Calu3 (cell line): ENCODE results near the gene LY6G6F. TPM values are rescaled to one million over a fixed set of nuclear protein-coding genes. Genes with fewer than 3 reads are reported as not detected.

Source experiments
- BruUV-seq: library from RNA; stranded (reverse); fragments of 400-500 nt; replicated peaks from 2 replicates; lab custom pipeline; 2021; lab: Mats Ljungman, UMichigan
- CTCF ChIA-PET: fragments of 300-600 bp; sonication (Branson Sonifier 250); formaldehyde crosslinking; loops from one replicate; lab custom pipeline; 2022; ENCODE audit warnings: antibody characterized with exemption; lab: Charles Lee
- DNase-seq: peaks from one replicate; pipeline ENCODE4 v3.0.0; 2022
- H3K27ac Mint-ChIP-seq: one replicate; pipeline ENCODE4 v1.8.0; 2022; ENCODE audit warnings: mixed read lengths; ENCODE audit not compliant: unreplicated experiment
- H3K27me3 Mint-ChIP-seq: one replicate; pipeline ENCODE4 v1.8.0; 2022; ENCODE audit warnings: mixed read lengths; ENCODE audit not compliant: unreplicated experiment
- H3K36me3 Mint-ChIP-seq: one replicate; pipeline ENCODE4 v1.8.0; 2022; ENCODE audit warnings: mild to moderate bottlenecking, moderate library complexity, mixed read lengths; ENCODE audit not compliant: insufficient read depth, unreplicated experiment
- H3K4me1 Mint-ChIP-seq: one replicate; pipeline ENCODE4 v1.8.0; 2022; ENCODE audit warnings: mild to moderate bottlenecking, low read depth, mixed read lengths; ENCODE audit not compliant: unreplicated experiment
- H3K4me3 Mint-ChIP-seq: one replicate; pipeline ENCODE4 v1.8.0; 2022; ENCODE audit warnings: mild to moderate bottlenecking, low read depth, moderate library complexity, mixed read lengths; ENCODE audit not compliant: unreplicated experiment
- H3K9me3 Mint-ChIP-seq: one replicate; pipeline ENCODE4 v1.8.0; 2022; ENCODE audit warnings: low read depth, mixed read lengths; ENCODE audit not compliant: unreplicated experiment
- intact Hi-C: fragments of 100-400 bp; cut with micrococcal nuclease; formaldehyde crosslinking; loops from one replicate; pipeline ENCODE4 v1.10.0; 2022; ENCODE audit not compliant: unreplicated experiment
- total RNA-seq: library from RNA; stranded (reverse); gene quantifications from 2 replicates; pipeline ENCODE4 v1.2.3, GENCODE V29; 2022
- TF ChIP-seq, protein P1 (sequence below): fragments of 200-600 bp; IDR thresholded peaks from one replicate; pipeline ENCODE4 v1.8.0; 2022; ENCODE audit warnings: antibody characterized with exemption; ENCODE audit not compliant: unreplicated experiment

LY6G6F gene
- total RNA-seq, 1 experiment from 2014 or later: not detected

DNA sequence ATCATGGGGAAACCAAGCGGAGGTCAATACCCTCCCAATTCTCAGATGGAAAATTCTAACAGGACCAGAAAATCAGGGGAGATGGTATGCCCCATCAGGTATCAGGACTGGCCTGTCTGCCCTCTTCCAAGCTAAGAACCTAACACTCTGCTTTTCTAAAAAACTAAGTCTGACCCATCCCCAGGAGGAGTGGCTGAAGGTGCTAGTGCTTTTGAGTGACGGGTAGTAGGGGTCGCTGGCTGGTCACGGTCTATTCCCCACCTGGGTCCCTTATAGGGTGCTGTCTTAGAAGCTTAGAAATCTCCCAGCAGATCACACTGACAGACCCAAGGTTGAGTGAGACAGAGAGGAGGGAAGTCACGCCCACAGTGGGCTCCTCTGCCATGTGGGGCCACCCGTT is 13.1 kb upstream of the LY6G6F start:
- Mint-ChIP-seq H3K36me3 (peaks cover 43% of the 10 kb centered on the region), H3K4me1 (peaks cover 16% of the 10 kb centered on the region), H3K9me3 (no peaks in the 10 kb centered on the region), H3K27me3 (no peaks in the 10 kb centered on the region), H3K27ac (no peak overlapping the region), H3K4me3 (no peak overlapping the region)
- TF ChIP-seq, protein P1, sequence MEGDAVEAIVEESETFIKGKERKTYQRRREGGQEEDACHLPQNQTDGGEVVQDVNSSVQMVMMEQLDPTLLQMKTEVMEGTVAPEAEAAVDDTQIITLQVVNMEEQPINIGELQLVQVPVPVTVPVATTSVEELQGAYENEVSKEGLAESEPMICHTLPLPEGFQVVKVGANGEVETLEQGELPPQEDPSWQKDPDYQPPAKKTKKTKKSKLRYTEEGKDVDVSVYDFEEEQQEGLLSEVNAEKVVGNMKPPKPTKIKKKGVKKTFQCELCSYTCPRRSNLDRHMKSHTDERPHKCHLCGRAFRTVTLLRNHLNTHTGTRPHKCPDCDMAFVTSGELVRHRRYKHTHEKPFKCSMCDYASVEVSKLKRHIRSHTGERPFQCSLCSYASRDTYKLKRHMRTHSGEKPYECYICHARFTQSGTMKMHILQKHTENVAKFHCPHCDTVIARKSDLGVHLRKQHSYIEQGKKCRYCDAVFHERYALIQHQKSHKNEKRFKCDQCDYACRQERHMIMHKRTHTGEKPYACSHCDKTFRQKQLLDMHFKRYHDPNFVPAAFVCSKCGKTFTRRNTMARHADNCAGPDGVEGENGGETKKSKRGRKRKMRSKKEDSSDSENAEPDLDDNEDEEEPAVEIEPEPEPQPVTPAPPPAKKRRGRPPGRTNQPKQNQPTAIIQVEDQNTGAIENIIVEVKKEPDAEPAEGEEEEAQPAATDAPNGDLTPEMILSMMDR: no peak
- intact Hi-C loops: no loop called here
- CTCF ChIA-PET: interaction anchor here (0.8 to 1.9 kb wide), 2 partner anchors 46 to 116 kb away, joined by 3 to 4 read pairs; partner anchors contain the start of gene MSH5
- BruUV-seq: no TSS peak
- no peak for DNase-seq

DNA sequence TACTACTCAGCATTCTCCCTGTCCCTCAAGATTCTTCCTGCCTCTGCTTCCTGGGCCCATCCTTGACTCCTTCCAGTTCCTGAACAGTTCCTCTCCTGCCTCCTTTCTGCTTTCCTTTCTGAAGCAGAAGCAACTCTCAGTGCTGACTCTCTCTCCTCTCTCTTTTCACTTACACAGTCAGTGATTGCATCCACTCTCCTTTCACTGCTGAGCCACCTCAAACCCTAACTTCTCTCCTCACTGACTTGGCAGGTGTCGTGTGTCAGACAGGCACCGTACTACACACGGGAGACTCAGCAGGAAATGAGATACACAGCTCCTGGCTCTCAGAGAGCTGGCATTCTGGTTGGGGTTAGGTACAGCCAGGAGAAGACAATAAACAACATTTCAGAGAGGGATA is 9.1 kb upstream of the LY6G6F start:
- Mint-ChIP-seq H3K27ac (no peak overlapping the region), H3K27me3 (no peaks in the 10 kb centered on the region), H3K9me3 (no peaks in the 10 kb centered on the region), H3K4me3 (no peak overlapping the region), H3K36me3 (peaks cover 36% of the 10 kb centered on the region), H3K4me1 (no peaks in the 10 kb centered on the region)
- BruUV-seq: no TSS peak
- intact Hi-C loops: no loop called here
- no peak for DNase-seq
- TF ChIP-seq, protein P1: no peak
- CTCF ChIA-PET: interaction anchor here (0.7 kb wide), 1 partner anchor 253 kb away, joined by 3 read pairs; no protein-coding TSS in a partner anchor

DNA sequence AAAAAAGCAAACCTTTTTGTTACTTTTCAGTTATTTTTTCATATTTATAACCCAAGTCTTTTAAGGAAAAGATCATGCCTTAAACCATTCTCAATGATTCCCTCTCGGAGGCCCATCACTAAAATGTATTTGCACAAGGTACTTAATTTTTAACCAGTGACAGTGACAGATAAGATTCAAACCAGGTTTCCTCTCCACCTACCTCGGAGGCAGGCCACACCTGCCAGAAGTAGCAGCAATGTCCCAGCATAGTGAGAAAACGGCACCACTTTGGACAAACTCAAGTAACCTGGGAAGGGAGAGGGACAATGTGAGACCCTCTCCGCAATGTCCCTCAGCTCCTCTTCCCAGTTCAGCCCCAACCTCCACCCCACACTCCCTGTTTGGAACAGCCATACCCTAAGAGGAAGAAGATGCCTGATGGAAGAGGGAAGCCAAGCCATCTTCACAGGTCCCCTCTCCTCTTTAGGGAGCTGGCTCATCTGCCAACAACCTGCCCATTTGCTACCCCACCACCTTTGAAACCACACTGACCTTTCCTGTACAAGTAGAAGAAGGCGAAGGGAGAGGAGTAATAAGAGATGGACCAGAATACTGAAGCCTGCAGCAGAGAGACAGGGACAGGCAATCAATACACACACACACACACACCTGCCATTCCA is 5.8 kb upstream of the LY6G6F start:
- TF ChIP-seq, protein P1: no peak
- Mint-ChIP-seq H3K9me3 (no peaks in the 10 kb centered on the region), H3K36me3 (peaks cover 28% of the 10 kb centered on the region), H3K4me1 (peaks cover 7% of the 10 kb centered on the region), H3K4me3 (no peak overlapping the region), H3K27me3 (no peaks in the 10 kb centered on the region), H3K27ac (no peak overlapping the region)
- no TSS peak for BruUV-seq
- DNase-seq: no peak
- intact Hi-C loops: loop anchor here (5.0 kb wide), 1 partner anchor 36 kb away; the partner anchor contains the start of gene CLIC1
- CTCF ChIA-PET: interaction anchor here (0.8 to 1.0 kb wide), 2 partner anchors 11 to 29 kb away, joined by 3 read pairs; no protein-coding TSS in a partner anchor

DNA sequence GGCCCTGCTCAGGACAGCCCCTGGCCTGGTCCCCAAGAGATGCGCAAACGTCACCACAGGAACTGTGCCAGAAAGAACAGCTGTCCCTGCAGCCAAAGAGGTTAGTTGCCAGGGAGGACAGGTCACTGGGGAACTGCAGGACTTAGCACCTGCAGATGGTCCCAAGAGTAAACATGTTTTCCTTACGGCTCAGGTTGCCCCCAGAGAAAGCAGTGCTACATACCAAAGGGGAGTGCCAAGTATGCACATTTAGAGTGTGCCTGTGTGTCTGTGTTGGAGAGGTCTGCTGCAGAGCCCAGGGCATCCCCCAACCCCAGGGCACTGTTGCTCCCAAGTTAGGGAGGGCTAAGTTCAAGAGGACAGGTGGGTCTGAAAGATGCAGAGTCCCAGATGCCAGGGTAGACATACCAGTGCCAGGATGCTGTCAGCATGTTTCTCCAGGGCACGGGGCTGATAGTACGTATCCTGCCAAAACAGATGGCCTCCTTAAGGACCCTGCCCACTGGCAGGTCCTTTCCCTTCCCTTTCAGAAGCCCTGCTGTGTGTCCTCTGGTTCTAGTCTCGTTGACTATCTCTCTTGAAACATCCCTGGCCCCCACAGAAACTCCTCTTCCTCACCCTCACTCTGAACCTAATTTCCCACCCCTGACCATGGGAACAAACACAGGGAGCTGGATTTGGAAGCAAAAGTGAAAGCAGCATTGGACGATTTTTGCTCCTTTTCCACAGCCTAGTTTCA is 4.8 kb upstream of the LY6G6F start:
- peak overlapping the region; percentile 77 for H3K4me3 Mint-ChIP-seq
- peak overlapping the region; percentile 66 for H3K27ac Mint-ChIP-seq
- no peak for DNase-seq
- H3K9me3 Mint-ChIP-seq: no peaks in the 10 kb centered on the region
- BruUV-seq: no TSS peak
- CTCF ChIA-PET: interaction anchor here (0.8 to 1.8 kb wide), 4 partner anchors 11 to 37 kb away, joined by 3 to 14 read pairs (median 5); partner anchors contain the start of genes DDAH2 and MSH5
- H3K4me1 Mint-ChIP-seq: peaks cover 7% of the 10 kb centered on the region
- TF ChIP-seq, protein P1: no peak
- H3K27me3 Mint-ChIP-seq: no peaks in the 10 kb centered on the region
- peaks cover 22% of the 10 kb centered on the region for H3K36me3 Mint-ChIP-seq
- intact Hi-C loops: loop anchor here (5.0 kb wide), 1 partner anchor 35 kb away; the partner anchor contains the start of gene CLIC1
